Esophagus (tissue), 2 donors: ENCODE measurements around the gene SBK3. TPM values are rescaled to one million over a fixed set of nuclear protein-coding genes. Genes with fewer than 3 reads are reported as not detected.

Experiments
- H3K27ac ChIP-seq, 2 donors: one replicate each; pipeline ENCODE4 v1.5.1; 2013; ENCODE audit warnings: low read depth in 2 of 2, mild to moderate bottlenecking in 2 of 2, inconsistent platforms in 1 of 2, low read length in 1 of 2, moderate library complexity in 1 of 2
- H3K27me3 ChIP-seq, 2 donors: one replicate each; pipeline ENCODE4 v1.6.1; 2013; ENCODE audit warnings: low read length in 2 of 2, control low read depth in 1 of 2, mild to moderate bottlenecking in 1 of 2; ENCODE audit not compliant: insufficient read depth in 2 of 2, control insufficient read depth in 1 of 2
- H3K36me3 ChIP-seq, 2 donors: one replicate each; pipeline ENCODE4 v1.6.1; 2013; ENCODE audit warnings: low read length in 1 of 2; ENCODE audit not compliant: control insufficient read depth in 2 of 2, insufficient read depth in 2 of 2
- H3K4me1 ChIP-seq, 2 donors: one replicate each; pipeline ENCODE4 v1.6.1; 2013; ENCODE audit warnings: low read length in 1 of 2; ENCODE audit not compliant: control insufficient read depth in 2 of 2, insufficient read depth in 2 of 2
- H3K4me3 ChIP-seq, 2 donors: one replicate each; pipeline ENCODE4 v1.5.1; 2013; ENCODE audit warnings: low read length in 2 of 2, mild to moderate bottlenecking in 2 of 2, low read depth in 1 of 2, moderate library complexity in 1 of 2
- H3K9me3 ChIP-seq, 2 donors: one replicate each; pipeline ENCODE4 v1.6.1; 2013; ENCODE audit warnings: mild to moderate bottlenecking in 2 of 2, low read depth in 1 of 2, low read length in 1 of 2, moderate library complexity in 1 of 2; ENCODE audit not compliant: control insufficient read depth in 2 of 2, insufficient read depth in 1 of 2
- WGBS, 2 donors: extraction: QIAGEN DNeasy Blood & Tissue Kit; methylation state at CpG; one replicate each; pipeline ENCODE4 v1.1.7; 2013; 5-methylcytosine and 5-hydroxymethylcytosine counted together
- polyA plus RNA-seq, 2 donors: library from polyadenylated mRNA; stranded (reverse); fragments of 200-250 nt; gene quantifications; one replicate each; pipeline ENCODE4 v1.2.3, GENCODE V29; 2013
- donor health status: healthy with polysubstance abuse.
- donor health status: Bipolar disorder and iron deficiency.

The SBK3 gene
- polyA plus RNA-seq, 2 donors, result 0.09 to 0.18 TPM

DNA sequence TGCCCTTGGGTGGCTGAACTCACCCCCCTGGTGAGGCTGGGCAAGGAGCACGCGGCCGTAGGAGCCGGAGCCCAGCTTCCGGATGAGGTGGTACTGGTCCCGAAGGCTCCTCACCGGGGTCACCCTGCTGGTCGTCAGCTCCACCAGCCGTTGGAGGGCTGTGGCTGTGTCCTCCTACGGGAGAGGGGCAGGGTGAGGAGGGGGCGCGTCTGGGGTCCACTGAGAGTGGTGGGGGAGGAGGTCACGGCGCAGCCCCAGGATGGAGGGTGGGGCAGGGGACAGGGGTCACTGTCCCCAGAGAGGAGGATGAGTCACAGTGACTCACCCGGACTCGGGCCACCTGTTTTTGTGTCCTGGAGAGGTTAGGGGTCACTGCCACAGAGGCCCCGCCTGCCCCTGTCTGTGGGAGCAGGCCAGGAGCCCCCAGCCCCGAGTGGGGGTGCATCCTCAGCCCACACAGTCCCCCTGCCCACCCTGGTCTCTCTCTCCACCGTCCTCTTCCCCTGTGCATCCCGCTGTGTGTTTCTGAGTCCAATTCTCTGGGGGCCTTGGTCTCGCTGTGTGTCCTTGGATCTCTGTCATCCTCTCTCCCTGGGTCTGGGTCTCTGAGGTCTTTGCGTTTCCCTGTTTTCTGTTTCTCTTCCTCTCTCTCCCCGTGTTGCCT, 435 bp downstream of the SBK3 start:
- peaks cover 0 to 1% of the 10 kb centered on the region in 2 donors for H3K27me3 ChIP-seq
- peaks cover 5 to 6% of the 10 kb centered on the region in 2 donors for H3K4me1 ChIP-seq
- H3K9me3 ChIP-seq, result no peaks in the 10 kb centered on the region
- no peak overlapping the region for H3K27ac ChIP-seq
- no peaks in the 10 kb centered on the region for H3K36me3 ChIP-seq
- WGBS, 2 donors, result 63 to 71% methylated on average over 22 to 23 of the region's 23 CpGs
- H3K4me3 ChIP-seq, result no peak overlapping the region

DNA sequence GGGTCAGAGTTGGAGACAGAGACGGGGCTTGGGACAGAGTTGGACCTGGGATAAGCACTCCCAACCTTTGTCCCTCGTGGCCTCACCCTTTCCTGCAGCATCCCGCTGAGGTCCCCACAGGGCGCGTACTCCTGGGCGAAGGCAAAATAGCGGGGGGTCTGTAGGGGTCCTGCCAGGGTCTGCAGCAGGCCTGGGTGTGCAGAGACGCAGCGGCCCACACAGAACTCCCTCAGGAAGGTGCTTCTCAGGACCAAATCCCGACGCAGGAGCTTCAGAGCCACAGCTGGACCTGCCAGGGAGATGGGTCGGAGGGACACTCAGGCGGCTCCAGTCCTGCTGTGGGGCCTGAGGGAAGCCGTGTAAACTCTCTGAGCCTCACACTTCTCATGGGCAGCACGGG, 1.3 kb downstream of the SBK3 start:
- H3K36me3 ChIP-seq, result no peaks in the 10 kb centered on the region
- WGBS, 2 donors, result 82% methylated on average over 15 of the region's 15 CpGs
- no peak overlapping the region for H3K27ac ChIP-seq
- H3K4me1 ChIP-seq, result peaks cover 5% of the 10 kb centered on the region in 2 donors
- no peaks in the 10 kb centered on the region for H3K9me3 ChIP-seq
- H3K27me3 ChIP-seq, result no peaks in the 10 kb centered on the region
- H3K4me3 ChIP-seq, result no peak overlapping the region

DNA sequence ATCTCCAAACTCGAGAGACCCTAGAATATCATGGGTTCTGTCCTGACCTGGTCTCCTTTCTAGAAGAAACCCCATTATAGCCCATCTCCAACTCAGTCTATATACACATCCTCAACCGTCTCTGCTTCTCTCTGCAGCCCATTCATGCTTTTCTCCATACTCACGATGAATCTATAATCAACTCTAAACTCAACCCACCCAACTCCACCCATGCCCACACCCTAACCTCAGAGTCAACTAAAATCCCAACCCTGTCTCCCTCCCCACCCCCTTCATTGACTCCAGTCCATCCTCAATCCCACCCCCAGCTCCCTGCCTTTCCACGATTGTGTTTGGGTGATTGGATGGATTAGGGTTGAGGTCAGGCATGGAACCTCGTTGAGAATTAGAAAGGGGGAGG, 1.8 kb downstream of the SBK3 start:
- H3K36me3 ChIP-seq, result no peaks in the 10 kb centered on the region

DNA sequence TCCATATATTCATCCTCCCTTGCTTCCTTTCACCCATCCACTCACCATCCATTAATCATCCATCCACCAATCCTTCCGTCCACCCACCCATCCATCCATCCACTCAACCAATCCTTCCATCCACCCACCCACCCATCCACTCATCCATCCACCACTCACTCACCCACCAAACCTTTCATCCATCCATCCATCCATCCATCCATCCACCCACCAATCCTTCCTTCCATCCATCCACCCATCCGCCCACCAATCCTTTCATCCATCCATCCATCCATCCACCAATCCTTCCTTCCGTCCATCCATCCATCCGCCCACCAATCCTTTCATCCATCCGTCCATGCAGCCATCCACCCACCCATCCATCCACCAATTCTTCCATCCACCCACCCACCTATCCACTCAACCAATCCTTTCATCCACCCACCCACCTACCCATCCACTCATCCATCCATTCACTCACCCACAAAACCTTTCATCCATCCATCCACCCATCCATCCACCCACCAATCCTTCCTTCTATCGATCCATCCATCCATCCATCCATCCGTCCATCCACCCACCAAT, 3.0 kb downstream of the SBK3 start:
- no peak overlapping the region for H3K27ac ChIP-seq
- 86 to 88% methylated on average over 7 of the region's 7 CpGs for WGBS, 2 donors
- no peaks in the 10 kb centered on the region for H3K9me3 ChIP-seq
- no peak overlapping the region for H3K4me3 ChIP-seq
- H3K27me3 ChIP-seq, result no peaks in the 10 kb centered on the region
- peaks cover 5% of the 10 kb centered on the region in 2 donors for H3K4me1 ChIP-seq
- H3K36me3 ChIP-seq, result no peaks in the 10 kb centered on the region

More for the DNA sequence above, 1.8 kb downstream of the SBK3 start:
- H3K27me3 ChIP-seq, result no peaks in the 10 kb centered on the region
- H3K27ac ChIP-seq, result no peak overlapping the region
- no peak overlapping the region for H3K4me3 ChIP-seq
- peaks cover 5% of the 10 kb centered on the region in 2 donors for H3K4me1 ChIP-seq
- 66 to 72% methylated on average over 5 of the region's 5 CpGs for WGBS, 2 donors
- no peaks in the 10 kb centered on the region for H3K9me3 ChIP-seq

DNA sequence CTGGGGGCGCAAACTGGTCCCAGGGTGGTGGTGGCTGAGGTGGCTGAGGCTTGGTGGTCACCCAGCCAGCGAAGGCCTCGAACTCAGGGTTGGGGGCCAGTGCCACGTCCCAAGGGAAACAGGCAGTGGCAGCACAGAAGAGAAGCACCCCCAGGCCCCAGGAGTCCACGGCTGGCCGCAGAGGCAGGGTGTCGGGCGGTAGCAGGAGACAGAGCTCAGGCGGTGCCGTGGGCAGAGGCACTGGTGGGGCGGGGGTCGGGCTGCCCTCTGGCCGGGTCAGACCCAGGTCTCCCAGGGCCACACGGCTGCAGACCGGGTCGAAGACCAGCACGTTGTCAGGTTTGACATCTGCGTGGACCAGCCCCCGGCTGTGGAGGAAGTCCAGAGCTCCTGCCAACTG, 4.3 kb downstream of the SBK3 start:
- no peaks in the 10 kb centered on the region for H3K27me3 ChIP-seq
- H3K9me3 ChIP-seq, result no peaks in the 10 kb centered on the region
- H3K27ac ChIP-seq, result no peak overlapping the region
- H3K4me3 ChIP-seq, result no peak overlapping the region
- peaks cover 0 to 3% of the 10 kb centered on the region in 2 donors for H3K4me1 ChIP-seq
- no peaks in the 10 kb centered on the region for H3K36me3 ChIP-seq
- WGBS, 2 donors, result 81 to 83% methylated on average over 19 of the region's 19 CpGs

DNA sequence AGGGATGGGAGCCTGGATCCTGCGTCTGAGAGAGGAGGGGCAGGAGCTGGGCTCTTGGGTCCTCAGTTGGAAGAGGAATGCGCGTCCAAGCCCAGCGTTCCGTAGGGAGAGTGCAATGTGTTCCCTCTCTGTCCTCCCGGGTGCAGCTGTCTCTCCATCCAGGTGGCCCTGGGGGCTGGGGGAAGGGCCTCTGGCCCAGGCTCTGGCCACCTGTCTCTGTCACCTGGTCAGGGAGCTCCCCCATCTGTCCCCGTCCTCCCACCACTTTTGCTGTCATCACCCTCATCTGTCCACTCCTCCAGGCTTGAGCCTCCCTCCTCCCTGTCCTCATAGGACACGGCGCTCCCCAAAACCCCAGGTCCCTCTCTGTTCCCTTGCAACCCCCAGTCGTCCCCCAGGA, 4.7 kb downstream of the SBK3 start:
- H3K27ac ChIP-seq, result no peak overlapping the region
- H3K9me3 ChIP-seq, result no peaks in the 10 kb centered on the region
- no peaks in the 10 kb centered on the region for H3K27me3 ChIP-seq
- no peak overlapping the region for H3K4me3 ChIP-seq
- H3K4me1 ChIP-seq, result peaks cover 0 to 2% of the 10 kb centered on the region in 2 donors
- no peaks in the 10 kb centered on the region for H3K36me3 ChIP-seq
- WGBS, 2 donors, result 47 to 57% methylated on average over 10 of the region's 10 CpGs

DNA sequence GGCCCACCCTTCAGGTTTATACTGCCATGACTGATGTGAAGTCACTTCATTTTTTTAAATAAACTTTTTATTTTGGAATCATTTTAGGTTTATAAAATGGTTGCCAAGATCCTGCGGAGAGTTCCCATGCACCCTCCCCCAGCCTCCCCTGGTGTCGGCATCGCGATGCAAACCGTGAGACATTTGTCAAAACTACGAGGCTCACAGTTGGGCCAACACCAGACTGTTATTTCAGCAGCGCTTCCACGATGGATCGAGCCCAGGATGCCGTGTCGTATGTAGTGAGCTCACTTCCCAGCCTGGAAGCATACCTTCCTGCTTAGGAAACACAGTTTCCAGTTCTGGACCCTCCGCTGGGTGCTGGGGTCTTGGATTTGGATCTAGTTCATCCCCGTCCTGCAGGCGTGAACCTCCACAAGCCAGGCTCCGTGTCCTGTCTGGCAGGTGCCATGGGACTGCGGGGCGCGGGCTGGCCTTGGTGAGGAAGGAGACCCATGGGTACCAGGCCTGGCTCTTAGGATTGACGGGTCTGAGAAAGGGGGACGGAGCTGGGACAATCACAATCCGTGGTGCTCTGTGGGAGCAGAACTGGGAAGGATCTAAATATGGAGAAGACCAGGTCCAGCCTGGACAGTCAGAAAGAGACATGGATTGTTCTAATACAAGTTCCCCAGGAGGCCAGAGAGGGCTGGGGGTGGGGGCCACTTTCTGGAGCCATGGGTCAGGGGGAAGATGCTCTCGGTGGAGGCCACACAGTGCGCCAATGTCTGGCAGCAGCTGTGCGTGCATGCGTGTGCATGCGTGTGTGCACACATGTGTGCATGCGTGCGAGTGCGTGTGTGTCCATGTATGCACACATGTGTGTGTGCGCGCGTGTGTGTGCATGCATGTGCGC, 6.0 kb downstream of the SBK3 start:
- Histone ChIP-seq H3K36me3 (no peaks in the 10 kb centered on the region), H3K27me3 (no peaks in the 10 kb centered on the region), H3K4me1 (no peaks in the 10 kb centered on the region), H3K9me3 (no peaks in the 10 kb centered on the region), H3K27ac (no peak overlapping the region), H3K4me3 (no peak overlapping the region)
- WGBS, 2 donors, result 82 to 85% methylated on average over 33 of the region's 33 CpGs

DNA sequence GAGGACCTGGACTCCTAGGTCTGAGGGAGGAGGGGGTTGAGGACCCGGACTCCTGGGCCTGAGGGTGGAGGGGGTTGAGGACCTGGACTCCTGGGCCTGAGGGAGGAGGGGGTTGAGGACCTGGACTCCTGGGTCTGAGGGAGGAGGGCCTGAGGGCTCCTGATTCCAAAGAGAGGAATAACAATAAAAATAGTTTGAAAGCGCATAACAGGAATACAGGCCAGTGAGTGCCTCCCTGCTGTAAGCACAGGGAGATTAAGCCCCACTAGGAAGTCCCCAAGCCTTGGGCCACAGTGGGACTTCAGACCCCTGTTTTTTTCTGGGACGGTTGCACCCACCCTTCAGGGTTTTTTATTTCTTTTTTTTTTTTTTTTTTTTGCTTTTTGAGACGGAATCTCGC, 7.2 kb downstream of the SBK3 start:
- no peaks in the 10 kb centered on the region for H3K27me3 ChIP-seq
- H3K27ac ChIP-seq, result no peak overlapping the region
- H3K9me3 ChIP-seq, result no peaks in the 10 kb centered on the region
- H3K4me3 ChIP-seq, result no peak overlapping the region
- WGBS, 2 donors, result 90 to 91% methylated on average over 5 of the region's 5 CpGs
- no peaks in the 10 kb centered on the region for H3K4me1 ChIP-seq
- H3K36me3 ChIP-seq, result no peaks in the 10 kb centered on the region

DNA sequence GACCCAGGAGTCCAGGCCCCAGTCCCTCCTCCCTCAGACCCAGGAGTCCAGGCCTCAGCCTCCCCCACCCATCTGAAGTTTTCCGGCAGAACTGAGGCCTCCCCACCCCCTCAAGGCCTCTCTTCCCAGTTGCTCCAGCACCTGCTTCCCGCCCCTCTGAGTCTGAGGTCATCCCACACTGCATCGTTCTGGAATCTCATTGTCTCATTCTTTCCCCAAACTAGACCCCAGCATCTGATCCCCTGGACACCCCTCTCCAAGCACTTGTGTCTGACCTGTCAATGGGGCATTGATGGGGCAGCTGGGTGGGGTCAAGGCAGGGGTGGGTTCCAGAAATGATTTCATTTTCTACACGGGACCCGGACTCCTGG, 7.6 kb downstream of the SBK3 start:
- no peaks in the 10 kb centered on the region for H3K9me3 ChIP-seq
- 59 to 73% methylated on average over 5 of the region's 5 CpGs for WGBS, 2 donors
- no peak overlapping the region for H3K27ac ChIP-seq
- no peak overlapping the region for H3K4me3 ChIP-seq
- no peaks in the 10 kb centered on the region for H3K27me3 ChIP-seq
- H3K36me3 ChIP-seq, result no peaks in the 10 kb centered on the region
- no peaks in the 10 kb centered on the region for H3K4me1 ChIP-seq
